KBM-7 (cell line): Measurements from ENCODE around the gene IL18R1.

Experiments used
- DNase-seq: peaks from one replicate; pipeline ENCODE4 v3.0.0-alpha.2; 2015
- in situ Hi-C: fragments of 300-500 bp; cut with MboI; formaldehyde crosslinking; loops from 2 replicates; pipeline ENCODE4 v1.14.3; 2020; ENCODE audit warnings: low sequenced_read_pairs, low pct_unique_long_range_greater_than_20kb, mixed read lengths

The IL18R1 gene

DNA sequence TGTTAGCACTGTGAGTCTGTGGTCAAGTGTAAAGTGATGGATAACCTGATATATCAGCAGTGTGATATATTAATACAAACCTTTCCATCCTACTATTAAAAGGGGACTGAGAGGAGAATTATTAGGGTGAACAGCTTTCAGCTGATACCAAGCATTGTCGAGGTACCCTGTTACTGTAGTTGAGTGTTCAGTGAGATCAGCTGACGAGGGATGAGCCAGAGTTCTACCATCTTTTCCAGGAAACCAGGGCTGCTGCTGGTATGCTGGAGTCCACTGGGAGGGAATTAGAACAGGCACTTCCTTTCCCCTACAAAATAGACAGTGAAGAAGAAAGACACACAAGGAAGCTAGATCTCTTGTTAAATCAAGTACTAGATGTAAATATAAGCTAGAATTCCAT lies 67.8 kb downstream of the IL18R1 start:
- no peak for DNase-seq
- in situ Hi-C loops, result no loop called here

DNA sequence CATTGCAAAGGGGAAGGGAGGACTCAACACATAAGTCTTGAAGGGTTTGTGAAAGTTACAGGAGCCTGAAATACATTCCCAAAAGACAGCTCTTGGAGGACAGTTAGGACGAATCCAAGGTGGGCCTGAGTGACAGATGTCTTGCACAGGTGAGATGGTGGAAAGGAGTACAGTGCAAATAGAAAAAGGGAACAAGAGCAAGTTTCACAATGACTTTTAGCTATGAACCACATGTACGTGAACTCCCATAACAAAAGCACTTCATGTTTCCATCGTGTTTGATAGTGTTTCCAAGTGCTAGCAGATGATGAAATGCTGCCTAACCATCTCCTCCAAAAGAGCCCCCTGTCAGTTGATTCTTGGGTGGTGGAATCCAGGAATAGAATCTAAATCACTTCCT lies 69.2 kb downstream of the IL18R1 start:
- DNase-seq, result peak; percentile 16
- in situ Hi-C loops, result loop anchor here (25.0 kb wide), 1 partner anchor 412 kb away; no protein-coding TSS in a partner anchor

DNA sequence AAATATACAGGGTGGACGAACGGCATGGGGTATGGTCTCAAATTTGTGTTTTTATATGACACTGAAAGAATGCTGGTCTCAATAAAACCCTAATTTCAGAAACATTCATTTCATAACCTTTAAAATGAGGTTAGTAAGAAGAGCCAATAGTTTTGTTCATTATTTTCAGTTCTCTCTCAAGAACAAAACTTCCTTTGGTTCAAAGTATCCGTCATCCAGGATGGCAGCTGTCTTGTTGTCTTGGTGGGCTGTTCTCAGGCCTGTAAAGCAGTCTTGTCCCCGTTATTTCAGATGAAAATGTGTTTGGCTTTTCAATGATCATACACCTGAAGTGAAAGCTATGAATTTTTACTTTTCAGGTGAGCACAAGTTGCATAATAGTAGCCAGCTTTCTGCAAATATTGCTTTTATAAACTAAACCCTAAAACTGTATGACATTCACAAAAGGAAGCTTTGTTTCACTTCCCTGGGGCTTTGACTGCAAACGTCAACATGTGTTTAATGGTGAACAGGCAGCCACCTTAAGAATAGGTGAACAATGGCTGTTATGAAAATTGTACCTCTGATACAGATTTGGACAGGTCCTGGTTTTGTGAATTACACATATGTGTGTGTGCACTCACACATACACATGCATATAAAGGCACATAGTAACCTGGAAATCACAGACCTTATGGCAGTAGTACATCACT lies 70.0 kb downstream of the IL18R1 start:
- in situ Hi-C loops, result loop anchor here (25.0 kb wide), 1 partner anchor 413 kb away; no protein-coding TSS in a partner anchor

DNA sequence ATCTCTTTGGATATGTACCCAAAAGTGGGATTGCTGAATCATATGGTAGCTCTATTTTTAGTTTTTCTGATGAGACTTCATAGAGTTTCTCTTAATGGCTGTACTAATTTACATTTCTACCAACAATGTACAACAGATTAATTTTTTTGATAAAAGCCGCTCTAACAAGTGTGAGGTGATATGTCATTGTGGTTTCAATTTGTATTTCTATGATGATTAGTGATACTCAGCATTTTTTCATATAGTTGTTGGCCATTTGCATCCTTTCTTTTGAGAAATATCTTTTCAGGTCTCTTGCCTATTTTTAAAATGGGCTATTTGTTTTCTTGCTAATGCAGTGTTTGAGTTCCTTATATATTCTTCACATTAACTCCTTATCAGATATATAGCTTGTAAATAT lies 71.7 kb downstream of the IL18R1 start:
- no peak for DNase-seq
- in situ Hi-C loops, result loop anchor here (25.0 kb wide), 1 partner anchor 415 kb away; no protein-coding TSS in a partner anchor

More for the DNA sequence above, 70.0 kb downstream of the IL18R1 start:
- no peak for DNase-seq

DNA sequence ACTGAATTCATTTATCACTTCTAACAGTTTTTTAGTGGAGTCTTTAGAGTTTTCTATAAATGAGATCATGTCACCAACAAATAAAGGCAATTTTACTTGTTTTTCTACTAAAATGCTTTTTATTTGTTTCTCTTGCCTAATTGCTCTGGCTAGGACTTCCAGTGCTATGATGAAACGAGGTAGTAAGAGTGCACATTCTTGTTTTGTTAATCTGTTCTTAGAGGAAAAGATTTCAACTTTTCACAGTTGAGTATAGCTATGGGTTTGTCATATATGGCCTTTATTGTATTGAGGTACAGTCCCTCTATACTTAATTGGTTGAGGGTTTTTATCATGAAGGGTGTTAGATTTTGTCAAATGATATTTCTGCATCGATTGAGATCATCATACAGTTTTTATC lies 73.0 kb downstream of the IL18R1 start:
- in situ Hi-C loops, result loop anchor here (25.0 kb wide), 1 partner anchor 416 kb away; no protein-coding TSS in a partner anchor
- DNase-seq, result no peak

DNA sequence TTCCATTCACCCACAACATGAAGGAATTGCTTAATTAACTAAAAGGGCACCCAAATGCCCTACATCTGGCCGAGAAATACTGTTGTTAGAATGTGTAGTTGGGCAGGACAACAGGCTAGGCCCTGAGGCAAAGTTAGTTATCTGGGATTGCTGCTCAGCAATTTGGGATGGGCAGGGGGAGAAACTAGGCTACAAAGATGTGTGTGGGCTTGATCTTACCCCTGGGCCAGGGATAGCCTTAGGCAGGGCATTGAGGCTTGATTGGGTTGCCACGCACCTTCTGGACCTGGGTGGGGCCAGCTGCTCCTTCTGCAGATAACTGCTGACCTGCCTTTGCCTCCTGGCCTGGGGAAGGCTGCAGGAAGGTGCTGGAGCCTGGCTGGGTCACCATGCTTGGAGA lies 76.8 kb downstream of the IL18R1 start:
- no peak for DNase-seq
- in situ Hi-C loops, result loop anchor here (25.0 kb wide), 1 partner anchor 420 kb away; no protein-coding TSS in a partner anchor

DNA sequence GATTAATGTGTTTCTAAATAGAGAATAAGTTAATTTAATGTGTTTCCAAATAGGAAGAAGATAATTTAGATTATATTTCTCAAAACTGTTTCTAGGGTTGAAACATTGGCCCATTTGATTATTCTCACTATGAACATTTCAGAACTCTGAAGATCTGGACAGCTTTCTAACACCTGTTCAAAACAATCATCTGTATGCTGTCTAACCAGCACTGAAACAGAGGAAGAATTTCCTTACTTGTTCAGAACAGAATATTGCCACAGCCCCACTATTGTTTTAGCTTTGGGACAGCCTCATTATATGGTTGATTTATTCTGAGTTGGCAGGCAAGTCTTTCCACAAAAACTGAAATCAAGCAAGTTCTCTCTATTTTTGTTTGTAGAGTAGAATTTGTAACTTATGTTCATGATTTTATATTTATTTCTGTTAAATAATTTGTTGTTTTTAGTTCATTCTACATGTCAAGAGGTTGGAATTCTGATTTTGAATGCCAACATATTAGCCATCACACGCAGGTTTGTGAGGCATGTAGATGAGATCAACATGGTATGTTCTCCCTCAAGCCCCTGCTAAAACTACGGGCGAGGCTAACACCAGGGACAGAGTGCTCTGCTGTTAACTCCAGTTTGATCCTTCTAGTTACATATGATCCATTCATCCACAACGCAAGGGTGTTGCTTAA lies 78.5 kb downstream of the IL18R1 start:
- in situ Hi-C loops, result loop anchor here (25.0 kb wide), 1 partner anchor 422 kb away; no protein-coding TSS in a partner anchor
- no peak for DNase-seq

DNA sequence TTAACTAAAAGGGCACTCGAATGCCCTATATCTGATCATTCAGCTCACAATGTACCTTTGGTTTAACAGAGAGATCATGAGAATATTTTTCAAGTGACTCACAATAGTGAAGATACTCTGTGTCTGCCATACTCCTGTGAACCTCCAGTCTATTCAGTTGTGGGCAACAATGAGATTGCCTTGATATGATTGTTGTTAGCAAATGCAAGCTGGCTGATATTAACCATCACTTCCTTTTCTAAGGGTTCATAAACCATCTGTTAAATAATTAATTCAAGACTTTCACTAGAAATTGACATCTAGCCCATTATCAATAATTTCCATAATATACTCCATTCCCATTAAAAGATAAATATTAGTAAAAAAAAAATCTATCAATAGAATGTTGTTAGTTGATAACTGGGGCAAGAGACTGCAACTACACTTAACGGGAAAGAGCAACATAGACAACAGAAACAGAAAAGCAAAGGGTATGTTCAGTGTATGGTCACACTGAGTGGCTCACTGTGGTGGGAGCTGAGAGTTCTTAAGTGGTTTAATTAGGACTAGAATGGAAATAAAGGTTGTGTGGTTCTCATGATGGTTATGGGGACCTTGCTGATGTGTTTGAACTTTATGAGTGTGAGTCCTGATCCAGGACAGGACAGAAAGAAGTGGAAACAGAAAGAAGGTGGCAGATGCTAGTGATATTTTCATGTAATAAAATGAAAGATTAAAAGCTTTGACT lies 79.2 kb downstream of the IL18R1 start:
- in situ Hi-C loops, result loop anchor here (25.0 kb wide), 1 partner anchor 423 kb away; no protein-coding TSS in a partner anchor
- DNase-seq, result no peak

DNA sequence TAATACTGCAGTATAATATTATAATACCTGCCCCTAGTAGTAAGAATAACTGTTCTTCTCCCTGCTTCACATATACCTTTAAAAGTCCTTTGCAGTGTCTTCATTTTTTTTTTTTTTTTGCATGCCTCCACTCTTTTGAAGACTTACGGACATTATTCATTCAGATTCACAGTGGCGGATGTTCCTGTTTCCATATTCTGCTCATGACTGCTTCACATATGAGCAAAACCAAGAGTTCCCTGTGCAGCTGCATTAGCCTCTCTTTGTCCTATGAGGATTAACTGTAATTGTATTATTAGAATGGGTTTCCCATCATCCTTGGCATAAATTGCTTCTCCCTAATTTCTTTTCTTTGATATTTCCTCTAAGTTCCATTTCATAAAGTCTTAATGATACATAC lies 80.1 kb downstream of the IL18R1 start:
- in situ Hi-C loops, result loop anchor here (25.0 kb wide), 1 partner anchor 423 kb away; no protein-coding TSS in a partner anchor
- DNase-seq, result no peak

DNA sequence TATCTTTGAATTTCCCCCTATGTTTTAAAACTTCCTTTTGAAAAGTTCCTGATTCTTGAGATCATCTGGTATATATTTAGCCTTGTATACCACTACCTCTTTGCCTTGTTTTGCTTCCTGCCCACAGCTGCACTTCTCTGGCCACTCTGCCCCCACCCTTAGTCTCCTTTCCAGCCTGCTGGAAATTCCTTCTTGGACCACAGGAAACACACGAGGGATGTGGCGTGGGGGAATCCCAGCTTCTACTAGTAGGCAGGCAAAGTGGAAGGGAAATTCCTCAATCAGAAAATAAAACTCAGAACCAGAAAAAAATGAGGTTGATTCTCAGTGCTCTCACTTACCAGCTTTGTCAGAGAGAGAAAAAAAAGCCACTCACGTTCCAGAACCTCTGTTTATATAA lies 80.7 kb downstream of the IL18R1 start:
- in situ Hi-C loops, result loop anchor here (25.0 kb wide), 1 partner anchor 424 kb away; no protein-coding TSS in a partner anchor
- no peak for DNase-seq

DNA sequence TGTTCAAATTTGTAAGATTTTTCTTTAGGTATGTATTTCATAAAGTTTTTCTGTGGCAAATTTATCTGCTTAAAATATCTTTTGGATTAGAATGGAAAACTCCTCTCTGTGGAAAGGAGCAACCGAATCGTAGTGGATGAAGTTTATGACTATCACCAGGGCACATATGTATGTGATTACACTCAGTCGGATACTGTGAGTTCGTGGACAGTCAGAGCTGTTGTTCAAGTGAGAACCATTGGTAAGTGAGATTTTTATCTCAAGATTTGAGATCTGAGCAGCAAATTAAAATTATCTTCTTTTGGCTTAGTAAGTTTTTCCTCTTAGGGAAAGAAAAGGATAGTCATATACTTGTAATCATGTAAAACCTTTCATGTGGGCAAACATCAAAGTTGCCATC lies 81.5 kb downstream of the IL18R1 start:
- DNase-seq, result no peak
- in situ Hi-C loops, result loop anchor here (25.0 kb wide), 1 partner anchor 425 kb away; no protein-coding TSS in a partner anchor

DNA sequence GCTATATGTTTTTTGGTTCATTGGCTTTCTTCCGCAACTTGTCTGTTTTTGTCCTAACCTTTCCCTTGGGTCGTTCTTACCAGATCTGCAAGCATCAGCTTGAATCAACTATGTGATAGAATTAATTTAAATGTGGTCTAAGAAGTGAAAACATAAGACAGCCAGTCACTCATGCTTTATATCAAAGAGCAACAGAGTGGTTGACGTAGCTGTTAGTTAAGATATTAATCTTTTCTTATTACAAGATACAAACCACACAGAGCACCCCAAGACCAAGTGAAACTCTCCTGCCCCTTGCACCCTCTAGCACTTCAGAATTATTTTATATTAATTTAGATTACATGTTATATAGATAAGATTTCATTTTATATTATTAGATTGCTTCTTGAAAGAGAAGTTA lies 82.5 kb downstream of the IL18R1 start:
- in situ Hi-C loops, result loop anchor here (25.0 kb wide), 1 partner anchor 426 kb away; no protein-coding TSS in a partner anchor

DNA sequence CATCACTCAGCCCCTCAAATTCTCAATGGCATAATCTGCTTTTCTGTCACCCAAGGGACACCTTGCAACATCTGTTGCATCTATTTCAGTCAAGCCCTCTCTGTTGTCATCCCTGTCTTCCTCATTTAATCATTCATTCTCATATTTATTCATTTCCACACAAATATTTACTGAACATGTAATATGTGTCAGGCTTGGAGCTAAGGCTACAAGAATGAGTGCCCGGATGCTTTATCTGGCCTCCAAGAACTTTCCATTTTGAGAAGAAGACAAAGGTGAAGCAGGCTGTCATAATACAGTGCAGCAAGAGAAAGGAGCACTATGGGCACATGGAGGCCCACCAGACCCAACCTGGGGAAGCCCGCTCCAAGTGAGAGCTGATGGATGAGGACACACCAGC lies 83.0 kb downstream of the IL18R1 start:
- in situ Hi-C loops, result loop anchor here (25.0 kb wide), 1 partner anchor 426 kb away; no protein-coding TSS in a partner anchor
- no peak for DNase-seq

More for the DNA sequence above, 82.5 kb downstream of the IL18R1 start:
- DNase-seq, result no peak

DNA sequence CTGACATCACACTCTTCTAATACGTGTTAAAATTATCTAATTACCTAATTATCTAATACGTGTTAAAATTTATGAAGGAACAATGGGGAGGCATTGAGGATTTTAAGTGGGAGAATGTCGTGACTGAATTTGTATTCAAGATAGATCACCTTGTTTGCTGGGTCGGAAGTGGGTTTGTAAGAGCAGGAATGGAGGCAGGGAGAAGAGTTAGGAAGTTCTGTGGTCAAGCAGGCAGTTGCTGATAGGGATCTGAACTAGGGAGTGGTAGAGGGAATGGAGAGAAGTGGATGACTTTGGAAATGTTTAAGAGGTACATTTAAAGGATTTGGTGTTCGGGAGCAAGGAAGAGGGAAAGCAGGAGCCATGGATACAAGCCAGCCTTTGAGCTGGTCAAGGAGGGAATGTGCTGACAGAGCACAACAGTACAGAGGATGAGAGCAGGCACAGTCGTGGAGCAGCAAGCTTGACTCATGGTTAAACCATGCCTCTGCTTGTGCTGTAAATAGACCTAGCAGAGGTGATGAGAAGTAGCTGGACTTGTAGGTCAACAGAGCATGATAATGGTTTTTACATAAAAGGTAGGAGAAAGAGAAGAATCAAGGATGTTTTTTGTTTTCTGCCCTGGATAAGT lies 83.6 kb downstream of the IL18R1 start:
- DNase-seq, result no peak
- in situ Hi-C loops, result loop anchor here (25.0 kb wide), 1 partner anchor 427 kb away; no protein-coding TSS in a partner anchor

DNA sequence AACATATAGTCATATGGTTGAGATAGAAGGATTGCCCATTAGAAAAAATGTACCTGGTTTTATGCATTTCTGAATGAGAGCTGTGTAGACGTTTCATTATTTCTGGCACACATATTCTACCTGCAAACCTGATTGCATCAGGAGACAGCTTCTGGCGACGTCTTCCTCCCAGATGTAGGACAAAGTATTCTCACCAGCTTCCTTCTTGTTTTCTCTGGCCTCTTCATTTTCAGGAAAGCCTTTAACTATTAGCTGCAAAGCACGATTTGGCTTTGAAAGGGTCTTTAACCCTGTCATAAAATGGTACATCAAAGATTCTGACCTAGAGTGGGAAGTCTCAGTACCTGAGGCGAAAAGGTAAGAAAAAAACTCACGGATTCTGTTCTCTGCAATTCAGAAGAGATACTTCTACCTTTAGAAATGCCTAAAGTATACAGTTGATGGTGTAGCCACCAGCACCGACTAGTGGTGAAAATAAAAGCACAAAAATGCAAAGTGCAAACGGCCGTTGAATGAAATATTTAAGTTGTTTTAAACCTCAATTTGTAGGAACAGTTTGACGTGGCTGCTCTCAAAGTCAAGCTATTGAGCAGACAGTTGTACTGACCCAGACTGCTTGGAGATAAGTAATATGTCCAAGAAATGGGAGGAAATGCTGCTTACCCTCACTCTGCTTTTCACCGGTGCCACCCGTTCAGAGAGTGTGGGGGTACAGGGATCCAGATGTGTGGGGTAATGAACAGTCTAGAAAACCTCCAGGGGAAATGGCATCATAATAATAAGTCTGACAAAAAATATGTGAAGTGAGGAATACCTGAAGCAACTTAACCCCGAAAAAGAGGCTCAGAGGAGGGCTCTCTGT lies 87.6 kb downstream of the IL18R1 start:
- in situ Hi-C loops, result loop anchor here (10.0 to 25.0 kb wide), 2 partner anchors 188 to 431 kb away; no protein-coding TSS in a partner anchor
- peak; percentile 67 for DNase-seq

DNA sequence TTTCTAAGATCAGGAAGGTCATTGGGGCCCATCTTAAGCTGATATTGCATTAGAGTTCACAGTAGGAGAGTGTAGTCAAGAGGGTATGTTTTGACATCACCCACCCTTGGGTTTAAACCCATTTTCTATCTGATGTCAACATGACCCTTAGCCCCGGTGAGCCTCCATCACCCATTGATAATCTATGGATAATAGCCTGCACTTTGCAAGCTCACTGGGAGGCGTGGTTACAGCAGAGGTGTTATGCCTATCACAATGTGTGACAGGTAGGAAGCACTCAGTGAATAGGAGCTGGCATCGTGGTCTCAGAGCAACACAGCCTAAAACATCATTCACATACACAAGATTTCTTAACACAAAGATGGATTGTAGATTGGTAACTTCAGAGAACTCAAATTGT lies 88.6 kb downstream of the IL18R1 start:
- no peak for DNase-seq
- in situ Hi-C loops, result loop anchor here (10.0 to 25.0 kb wide), 2 partner anchors 189 to 432 kb away; no protein-coding TSS in a partner anchor

DNA sequence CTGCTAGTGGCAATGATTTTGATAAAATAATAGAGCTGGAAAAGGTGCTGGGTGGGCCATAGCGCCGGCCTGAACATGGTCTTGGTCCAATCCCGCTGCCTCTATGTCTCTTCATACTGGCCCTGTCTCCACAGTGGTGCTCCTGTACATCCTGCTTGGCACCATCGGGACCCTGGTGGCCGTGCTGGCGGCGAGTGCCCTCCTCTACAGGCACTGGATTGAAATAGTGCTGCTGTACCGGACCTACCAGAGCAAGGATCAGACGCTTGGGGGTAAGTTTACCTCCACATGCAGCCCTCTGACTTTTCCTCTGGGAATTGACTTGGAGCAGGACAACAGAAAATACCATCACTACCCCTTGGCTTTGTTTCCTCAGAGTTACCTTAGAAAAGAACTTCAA lies 91.3 kb downstream of the IL18R1 start:
- in situ Hi-C loops, result loop anchor here (10.0 to 25.0 kb wide), 2 partner anchors 192 to 435 kb away; no protein-coding TSS in a partner anchor

More for the DNA sequence above, 91.3 kb downstream of the IL18R1 start:
- DNase-seq, result no peak
